ENCODE data around the gene FRAT2.
A peak's percentile ranks its signal among the peaks of the same experiment; 100 is the strongest.

DNA sequence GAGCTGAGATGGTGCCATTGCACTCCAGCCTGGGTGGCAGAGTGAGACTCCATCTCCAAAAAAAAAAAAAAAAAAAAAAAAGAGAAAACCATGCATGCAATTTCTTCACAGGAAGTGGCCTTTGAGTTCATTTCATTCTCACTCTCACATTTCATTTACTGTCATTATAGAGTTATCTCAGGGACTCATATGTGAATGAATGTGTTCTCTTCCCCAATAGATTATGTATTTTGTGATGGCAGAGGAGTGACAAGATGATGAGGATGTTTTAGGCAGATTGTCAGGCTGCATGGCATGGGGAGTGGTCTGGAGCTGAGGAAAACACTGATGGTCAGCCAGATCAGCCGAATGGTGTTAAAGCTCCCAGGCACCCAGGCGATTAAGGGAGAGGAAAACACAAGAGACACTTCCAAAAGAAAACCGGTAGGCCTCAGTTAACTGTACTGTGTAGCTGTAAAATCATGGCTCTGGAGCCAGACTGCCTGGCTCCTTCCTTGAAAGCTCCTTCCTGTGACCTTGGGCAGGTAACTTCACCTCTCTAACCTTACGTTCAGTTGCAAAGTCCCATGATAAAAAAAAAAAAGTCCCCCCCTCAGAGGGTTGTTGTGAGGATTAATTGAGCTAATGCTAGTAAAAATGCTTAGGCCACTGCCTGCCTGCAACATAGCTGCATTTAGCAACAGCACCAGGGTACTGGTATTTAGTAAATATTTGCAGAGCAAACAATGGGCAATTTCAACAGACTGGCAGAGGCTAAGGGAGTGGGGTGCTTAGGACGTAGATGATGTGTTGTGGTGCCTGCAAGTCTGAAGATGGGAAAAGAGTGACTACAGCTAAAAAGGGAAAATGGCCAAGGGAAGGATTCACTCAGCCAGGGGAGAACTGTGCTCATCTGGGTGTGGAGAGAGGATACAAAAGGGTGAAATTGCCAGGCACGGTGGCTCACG is 6.9 kb downstream of the FRAT2 start:
- TF ChIP-seq TAF1 (conservative IDR thresholded peaks at IDR 0.05) = no peak
- TF ChIP-seq, protein P1, sequence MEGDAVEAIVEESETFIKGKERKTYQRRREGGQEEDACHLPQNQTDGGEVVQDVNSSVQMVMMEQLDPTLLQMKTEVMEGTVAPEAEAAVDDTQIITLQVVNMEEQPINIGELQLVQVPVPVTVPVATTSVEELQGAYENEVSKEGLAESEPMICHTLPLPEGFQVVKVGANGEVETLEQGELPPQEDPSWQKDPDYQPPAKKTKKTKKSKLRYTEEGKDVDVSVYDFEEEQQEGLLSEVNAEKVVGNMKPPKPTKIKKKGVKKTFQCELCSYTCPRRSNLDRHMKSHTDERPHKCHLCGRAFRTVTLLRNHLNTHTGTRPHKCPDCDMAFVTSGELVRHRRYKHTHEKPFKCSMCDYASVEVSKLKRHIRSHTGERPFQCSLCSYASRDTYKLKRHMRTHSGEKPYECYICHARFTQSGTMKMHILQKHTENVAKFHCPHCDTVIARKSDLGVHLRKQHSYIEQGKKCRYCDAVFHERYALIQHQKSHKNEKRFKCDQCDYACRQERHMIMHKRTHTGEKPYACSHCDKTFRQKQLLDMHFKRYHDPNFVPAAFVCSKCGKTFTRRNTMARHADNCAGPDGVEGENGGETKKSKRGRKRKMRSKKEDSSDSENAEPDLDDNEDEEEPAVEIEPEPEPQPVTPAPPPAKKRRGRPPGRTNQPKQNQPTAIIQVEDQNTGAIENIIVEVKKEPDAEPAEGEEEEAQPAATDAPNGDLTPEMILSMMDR (IDR thresholded peaks at IDR 0.05; ENCODE audit: low read depth, low read length, missing input control) = no peak
- TF ChIP-seq, protein P2, sequence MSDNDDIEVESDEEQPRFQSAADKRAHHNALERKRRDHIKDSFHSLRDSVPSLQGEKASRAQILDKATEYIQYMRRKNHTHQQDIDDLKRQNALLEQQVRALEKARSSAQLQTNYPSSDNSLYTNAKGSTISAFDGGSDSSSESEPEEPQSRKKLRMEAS (IDR thresholded peaks at IDR 0.05) = peak; percentile 66
- peak; percentile 61 to 64 for TF ChIP-seq HNF4A (conservative IDR thresholded peaks at IDR 0.05)
- peak; percentile 65 to 78 for TF ChIP-seq JUND (IDR thresholded peaks at IDR 0.05)
- TF ChIP-seq GABPA (IDR thresholded peaks at IDR 0.05 in 1 of 2, conservative IDR thresholded peaks at IDR 0.05 in 1 of 2) = no peak
- TF ChIP-seq, protein P3, sequence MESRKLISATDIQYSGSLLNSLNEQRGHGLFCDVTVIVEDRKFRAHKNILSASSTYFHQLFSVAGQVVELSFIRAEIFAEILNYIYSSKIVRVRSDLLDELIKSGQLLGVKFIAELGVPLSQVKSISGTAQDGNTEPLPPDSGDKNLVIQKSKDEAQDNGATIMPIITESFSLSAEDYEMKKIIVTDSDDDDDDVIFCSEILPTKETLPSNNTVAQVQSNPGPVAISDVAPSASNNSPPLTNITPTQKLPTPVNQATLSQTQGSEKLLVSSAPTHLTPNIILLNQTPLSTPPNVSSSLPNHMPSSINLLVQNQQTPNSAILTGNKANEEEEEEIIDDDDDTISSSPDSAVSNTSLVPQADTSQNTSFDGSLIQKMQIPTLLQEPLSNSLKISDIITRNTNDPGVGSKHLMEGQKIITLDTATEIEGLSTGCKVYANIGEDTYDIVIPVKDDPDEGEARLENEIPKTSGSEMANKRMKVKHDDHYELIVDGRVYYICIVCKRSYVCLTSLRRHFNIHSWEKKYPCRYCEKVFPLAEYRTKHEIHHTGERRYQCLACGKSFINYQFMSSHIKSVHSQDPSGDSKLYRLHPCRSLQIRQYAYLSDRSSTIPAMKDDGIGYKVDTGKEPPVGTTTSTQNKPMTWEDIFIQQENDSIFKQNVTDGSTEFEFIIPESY (IDR thresholded peaks at IDR 0.05) = peak; percentile 63
